Liver (tissue), 9 donors: ENCODE data around the gene SETD1B. TPM values are rescaled to one million over a fixed set of nuclear protein-coding genes. Genes with fewer than 3 reads are reported as not detected.

Experiments used
- DNase-seq: peaks from one replicate; pipeline ENCODE4 v3.0.0-alpha.2; 2017; ENCODE audit warnings: low spot score
- H3K27ac ChIP-seq, 2 donors: one replicate each; pipeline ENCODE4 v1.7.0; 2013; ENCODE audit warnings: inconsistent platforms in 2 of 2, low read length in 2 of 2, control low read depth in 1 of 2, low read depth in 1 of 2, mild to moderate bottlenecking in 1 of 2
- H3K27me3 ChIP-seq, 4 donors: one replicate each; pipeline versions ENCODE4 v1.6.1 to v1.7.0; 2013; ENCODE audit warnings: low read length in 3 of 4, inconsistent platforms in 1 of 4, mild to moderate bottlenecking in 1 of 4, moderate library complexity in 1 of 4; ENCODE audit not compliant: control insufficient read depth in 4 of 4, insufficient read depth in 4 of 4
- H3K36me3 ChIP-seq, 4 donors: one replicate each; pipeline versions ENCODE4 v1.6.1 to v1.7.0; 2013; ENCODE audit warnings: low read length in 3 of 4, mild to moderate bottlenecking in 3 of 4, low read depth in 1 of 4, moderate library complexity in 1 of 4; ENCODE audit not compliant: control insufficient read depth in 4 of 4, insufficient read depth in 3 of 4
- H3K4me1 ChIP-seq, 4 donors: one replicate each; pipeline versions ENCODE4 v1.6.1 to v1.7.0; 2013; ENCODE audit warnings: low read length in 3 of 4, mild to moderate bottlenecking in 3 of 4, moderate library complexity in 1 of 4; ENCODE audit not compliant: control insufficient read depth in 4 of 4, insufficient read depth in 4 of 4
- H3K4me3 ChIP-seq, 3 donors: one replicate each; pipeline versions ENCODE4 v1.6.1 to v1.7.0; 2013; ENCODE audit warnings: low read length in 3 of 3, control low read depth in 1 of 3, low read depth in 1 of 3, mild to moderate bottlenecking in 1 of 3
- H3K9ac ChIP-seq, 2 donors: one replicate each; pipeline ENCODE4 v1.7.0; 2013; ENCODE audit warnings: low read length in 2 of 2, mild to moderate bottlenecking in 2 of 2, moderate library complexity in 2 of 2, control low read depth in 1 of 2, low read depth in 1 of 2
- H3K9me3 ChIP-seq, 4 donors: one replicate each; pipeline versions ENCODE4 v1.6.1 to v1.7.0; 2013; ENCODE audit warnings: low read length in 3 of 4; ENCODE audit not compliant: control insufficient read depth in 4 of 4
- CTCF ChIP-seq: fragments of 150-350 bp; IDR thresholded peaks from 2 replicates; pipeline ENCODE4 v1.5.1; 2017; ENCODE audit warnings: improper control_type of control experiment, low read depth, low read length; ENCODE audit not compliant: missing input control
- EGR1 ChIP-seq, 2 donors: IDR thresholded peaks; 2 replicates each; pipeline ENCODE4 v1.6.1; 2016 to 2018; ENCODE audit warnings: antibody characterized with exemption in 2 of 2, low read depth in 2 of 2
- FOXA1 ChIP-seq: IDR thresholded peaks from 2 replicates; pipeline ENCODE4 v1.6.1; 2016; ENCODE audit warnings: antibody characterized with exemption
- FOXA2 ChIP-seq: IDR thresholded peaks from 2 replicates; pipeline ENCODE4 v1.6.1; 2016; ENCODE audit warnings: antibody characterized with exemption
- GABPA ChIP-seq, 2 donors: IDR thresholded peaks in 1 of 2; conservative IDR thresholded peaks in 1 of 2; 2 replicates each; pipeline ENCODE4 v1.6.1; 2016; ENCODE audit warnings: antibody characterized with exemption in 2 of 2, mild to moderate bottlenecking in 1 of 2, moderate library complexity in 1 of 2
- HNF4A ChIP-seq, 2 donors: conservative IDR thresholded peaks; 2 replicates each; pipeline ENCODE4 v1.6.1; 2016; ENCODE audit warnings: antibody characterized with exemption in 2 of 2, mild to moderate bottlenecking in 2 of 2
- HNF4G ChIP-seq: IDR thresholded peaks from 2 replicates; pipeline ENCODE4 v1.6.1; 2016; ENCODE audit warnings: antibody characterized with exemption
- JUND ChIP-seq, 2 donors: IDR thresholded peaks; 2 replicates each; pipeline ENCODE4 v1.6.1; 2016; ENCODE audit warnings: antibody characterized with exemption in 2 of 2
- NR2F2 ChIP-seq: IDR thresholded peaks from 2 replicates; pipeline ENCODE4 v1.6.1; 2016; ENCODE audit warnings: antibody characterized with exemption
- RAD21 ChIP-seq, 2 donors: IDR thresholded peaks; 2 replicates each; pipeline ENCODE4 v1.6.1; 2016; ENCODE audit warnings: antibody characterized with exemption in 2 of 2, mild to moderate bottlenecking in 2 of 2
- RXRA ChIP-seq, 2 donors: IDR thresholded peaks; 2 replicates each; pipeline ENCODE4 v1.6.1; 2017 to 2018; ENCODE audit warnings: antibody characterized with exemption in 2 of 2, mild to moderate bottlenecking in 1 of 2
- SP1 ChIP-seq: IDR thresholded peaks from 2 replicates; pipeline ENCODE4 v1.6.1; 2018; ENCODE audit warnings: antibody characterized with exemption, mild to moderate bottlenecking
- TAF1 ChIP-seq: conservative IDR thresholded peaks from 2 replicates; pipeline ENCODE4 v1.6.1; 2016; ENCODE audit warnings: antibody characterized with exemption, mild to moderate bottlenecking
- YY1 ChIP-seq: IDR thresholded peaks from 2 replicates; pipeline ENCODE4 v1.6.1; 2016; ENCODE audit warnings: antibody characterized with exemption, mild to moderate bottlenecking
- WGBS: extraction: QIAGEN DNeasy Blood & Tissue Kit; methylation state at CpG from one replicate; pipeline ENCODE4 v1.1.7; 2013; 5-methylcytosine and 5-hydroxymethylcytosine counted together
- polyA plus RNA-seq, 2 donors: library from polyadenylated mRNA; stranded (reverse) in 1 of 2; unstranded in 1 of 2; fragments of 200-250 nt in 1 of 2; fragments of >200 nt in 1 of 2; fragmentation: Nextera tagmentation in 1 of 2; extraction: Ambion mirVana in 1 of 2; gene quantifications; one replicate each; pipeline versions ENCODE4 v1.2.1 to v1.2.3, GENCODE V29; 2013 to 2015
- total RNA-seq, 2 donors: library from RNA; depleted of rRNA; stranded (reverse); fragments of >200 nt; gene quantifications; one replicate each; pipeline ENCODE4 v1.2.3, GENCODE V29; 2014
- TF ChIP-seq, protein P1 (sequence below): IDR thresholded peaks from 2 replicates; pipeline ENCODE4 v1.6.1; 2016; ENCODE audit warnings: antibody characterized with exemption
- TF ChIP-seq, protein P2 (sequence below): IDR thresholded peaks from 2 replicates; pipeline ENCODE4 v1.6.1; 2016; ENCODE audit warnings: antibody characterized with exemption
- TF ChIP-seq, protein P3 (sequence below): IDR thresholded peaks from 2 replicates; pipeline ENCODE4 v1.6.1; 2016; ENCODE audit warnings: antibody characterized with exemption
- donor health status: healthy.
- donor health status: healthy.
- donor health status: healthy.
- donor health status: healthy.
- donor health status: healthy.

SETD1B gene
- total and polyA plus RNA-seq, 4 donors: 1.8 to 7.9 (median 5.0) TPM

- WGBS: 98% methylated on average over 3 of the region's 3 CpGs
- Histone ChIP-seq H3K36me3 (no peaks in the 10 kb centered on the region), H3K27me3 (no peaks in the 10 kb centered on the region), H3K9ac (no peak overlapping the region), H3K9me3 (no peaks in the 10 kb centered on the region), H3K4me3 (no peak overlapping the region), H3K27ac (no peak overlapping the region), H3K4me1 (peaks cover 0 to 2% (median 0%) of the 10 kb centered on the region in 4 donors)
- TF ChIP-seq HNF4A (conservative IDR thresholded peaks at IDR 0.05): no peak
- TF ChIP-seq FOXA2: no peak
- TF ChIP-seq TAF1: no peak
- no peak for TF ChIP-seq JUND (IDR thresholded peaks at IDR 0.05)
- no peak for TF ChIP-seq RXRA (IDR thresholded peaks at IDR 0.05)
- TF ChIP-seq NR2F2: no peak
- no peak for TF ChIP-seq EGR1 (IDR thresholded peaks at IDR 0.05; ENCODE audit: low read depth in 2 of 2)
- no peak for TF ChIP-seq HNF4G
- no peak for TF ChIP-seq YY1
- TF ChIP-seq, protein P1, sequence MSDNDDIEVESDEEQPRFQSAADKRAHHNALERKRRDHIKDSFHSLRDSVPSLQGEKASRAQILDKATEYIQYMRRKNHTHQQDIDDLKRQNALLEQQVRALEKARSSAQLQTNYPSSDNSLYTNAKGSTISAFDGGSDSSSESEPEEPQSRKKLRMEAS: no peak
- TF ChIP-seq, protein P2, sequence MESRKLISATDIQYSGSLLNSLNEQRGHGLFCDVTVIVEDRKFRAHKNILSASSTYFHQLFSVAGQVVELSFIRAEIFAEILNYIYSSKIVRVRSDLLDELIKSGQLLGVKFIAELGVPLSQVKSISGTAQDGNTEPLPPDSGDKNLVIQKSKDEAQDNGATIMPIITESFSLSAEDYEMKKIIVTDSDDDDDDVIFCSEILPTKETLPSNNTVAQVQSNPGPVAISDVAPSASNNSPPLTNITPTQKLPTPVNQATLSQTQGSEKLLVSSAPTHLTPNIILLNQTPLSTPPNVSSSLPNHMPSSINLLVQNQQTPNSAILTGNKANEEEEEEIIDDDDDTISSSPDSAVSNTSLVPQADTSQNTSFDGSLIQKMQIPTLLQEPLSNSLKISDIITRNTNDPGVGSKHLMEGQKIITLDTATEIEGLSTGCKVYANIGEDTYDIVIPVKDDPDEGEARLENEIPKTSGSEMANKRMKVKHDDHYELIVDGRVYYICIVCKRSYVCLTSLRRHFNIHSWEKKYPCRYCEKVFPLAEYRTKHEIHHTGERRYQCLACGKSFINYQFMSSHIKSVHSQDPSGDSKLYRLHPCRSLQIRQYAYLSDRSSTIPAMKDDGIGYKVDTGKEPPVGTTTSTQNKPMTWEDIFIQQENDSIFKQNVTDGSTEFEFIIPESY: no peak
- TF ChIP-seq, protein P3, sequence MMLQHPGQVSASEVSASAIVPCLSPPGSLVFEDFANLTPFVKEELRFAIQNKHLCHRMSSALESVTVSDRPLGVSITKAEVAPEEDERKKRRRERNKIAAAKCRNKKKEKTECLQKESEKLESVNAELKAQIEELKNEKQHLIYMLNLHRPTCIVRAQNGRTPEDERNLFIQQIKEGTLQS: no peak
- no peak for TF ChIP-seq GABPA (IDR thresholded peaks at IDR 0.05 in 1 of 2, conservative IDR thresholded peaks at IDR 0.05 in 1 of 2)
- no peak for TF ChIP-seq RAD21 (IDR thresholded peaks at IDR 0.05)
- no peak for TF ChIP-seq SP1
- no peak for DNase-seq
These were observed 39.0 kb upstream of the SETD1B start for GRCh38 chr12:121764808-121765207.

DNA sequence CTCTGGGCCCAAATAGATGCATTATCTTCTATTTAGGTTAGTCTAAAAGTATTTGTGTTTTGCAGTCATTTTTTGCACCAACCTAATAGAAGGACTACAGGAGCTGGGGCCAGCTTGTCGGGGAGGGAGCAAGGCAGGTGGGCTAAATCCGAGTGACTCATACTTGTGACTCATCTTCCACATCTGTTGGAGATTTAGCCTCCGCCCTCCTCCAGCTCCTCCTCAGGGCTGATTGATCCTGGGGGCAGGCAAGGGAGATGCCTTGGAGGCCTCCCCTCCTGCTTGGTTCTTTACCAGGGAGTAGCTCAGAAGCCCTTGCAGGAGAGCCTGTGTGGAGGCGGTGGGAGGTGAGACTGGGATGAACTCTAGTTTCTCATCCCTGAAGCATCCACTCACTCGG is 38.2 kb upstream of the SETD1B start:
- no peaks in the 10 kb centered on the region for H3K27me3 ChIP-seq
- H3K9ac ChIP-seq: no peak overlapping the region
- TF ChIP-seq RAD21 (IDR thresholded peaks at IDR 0.05): no peak
- no peak for TF ChIP-seq GABPA (IDR thresholded peaks at IDR 0.05 in 1 of 2, conservative IDR thresholded peaks at IDR 0.05 in 1 of 2)
- TF ChIP-seq, protein P3: no peak
- no peak for TF ChIP-seq TAF1
- TF ChIP-seq JUND (IDR thresholded peaks at IDR 0.05): no peak
- no peak for TF ChIP-seq EGR1 (IDR thresholded peaks at IDR 0.05; ENCODE audit: low read depth in 2 of 2)
- no peak for TF ChIP-seq YY1
- no peak overlapping the region for H3K27ac ChIP-seq
- H3K4me1 ChIP-seq: peaks cover 0 to 2% (median 0%) of the 10 kb centered on the region in 4 donors
- H3K4me3 ChIP-seq: no peak overlapping the region
- 94% methylated on average over 5 of the region's 5 CpGs for WGBS
- H3K36me3 ChIP-seq: no peaks in the 10 kb centered on the region
- H3K9me3 ChIP-seq: no peaks in the 10 kb centered on the region
- DNase-seq: no peak

GRCh38 chr12:121766290-121767039 is 37.3 kb upstream of the SETD1B start:
- H3K27ac ChIP-seq: no peak overlapping the region
- no peak overlapping the region for H3K9ac ChIP-seq
- TF ChIP-seq FOXA1: no peak
- no peak for TF ChIP-seq HNF4G
- no peak for TF ChIP-seq GABPA (IDR thresholded peaks at IDR 0.05 in 1 of 2, conservative IDR thresholded peaks at IDR 0.05 in 1 of 2)
- TF ChIP-seq, protein P1: no peak
- TF ChIP-seq JUND (IDR thresholded peaks at IDR 0.05): no peak
- TF ChIP-seq, protein P3: no peak
- no peak for TF ChIP-seq RAD21 (IDR thresholded peaks at IDR 0.05)
- TF ChIP-seq CTCF: no peak
- no peak for TF ChIP-seq TAF1
- no peak for TF ChIP-seq YY1
- no peak for TF ChIP-seq FOXA2
- no peak for TF ChIP-seq EGR1 (IDR thresholded peaks at IDR 0.05; ENCODE audit: low read depth in 2 of 2)
- TF ChIP-seq RXRA (IDR thresholded peaks at IDR 0.05): no peak
- no peak for TF ChIP-seq HNF4A (conservative IDR thresholded peaks at IDR 0.05)

More at GRCh38 chr12:121766290-121767039, 37.3 kb upstream of the SETD1B start:
- Histone ChIP-seq H3K9me3 (no peaks in the 10 kb centered on the region), H3K27me3 (no peaks in the 10 kb centered on the region), H3K36me3 (no peaks in the 10 kb centered on the region), H3K4me1 (peaks cover 0 to 2% (median 0%) of the 10 kb centered on the region in 4 donors), H3K4me3 (no peak overlapping the region)
- 98% methylated on average over 5 of the region's 5 CpGs for WGBS
- no peak for DNase-seq
